NCI-H2227 (cell line): ENCODE results near the gene KATNIP.

Source experiments
- DNase-seq: peaks from one replicate; lab custom pipeline; 2025; ENCODE audit not compliant: unreplicated experiment; lab: John Stamatoyannopoulos, UW

The KATNIP gene

DNA sequence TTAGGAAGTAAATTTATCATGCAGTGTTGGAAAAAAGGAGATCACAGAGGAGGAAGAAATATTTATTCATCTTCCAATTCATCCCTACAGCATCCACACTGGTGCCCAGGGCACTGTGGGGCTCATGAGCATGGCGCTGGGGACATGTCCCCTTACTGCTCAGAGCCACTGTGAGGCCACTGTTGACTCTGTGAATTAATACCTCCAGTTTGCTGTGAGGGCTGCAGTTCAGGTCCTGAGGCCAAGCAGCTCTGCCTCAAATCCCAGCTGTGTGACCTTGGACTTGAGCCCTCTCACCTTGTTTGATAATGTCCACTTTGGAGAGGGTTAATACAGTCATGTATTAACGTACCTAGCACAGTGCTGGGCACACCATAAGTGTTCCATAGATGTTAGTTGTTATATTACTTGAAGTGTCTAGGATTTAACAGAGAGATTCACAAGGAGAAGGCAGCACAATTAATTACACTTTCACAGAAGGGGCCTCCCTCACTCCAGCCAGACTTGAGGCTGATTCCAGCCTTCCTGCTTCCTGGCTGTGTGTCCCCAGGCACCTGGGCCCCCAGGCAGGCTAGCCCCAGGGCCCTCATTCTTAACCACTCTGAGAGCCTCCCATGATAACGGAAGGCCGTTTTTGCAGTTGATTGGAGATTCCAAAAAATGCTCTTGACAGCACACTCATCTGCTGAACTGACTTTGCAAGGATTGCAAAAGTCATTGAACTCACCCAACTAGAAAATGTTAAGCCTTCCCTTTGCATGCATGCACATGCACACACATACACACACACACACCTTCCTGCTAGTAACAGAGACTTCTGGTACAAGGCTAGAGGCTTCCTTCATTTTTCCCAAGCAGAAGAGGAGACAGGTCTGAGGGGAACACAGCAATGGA, 29.4 kb downstream of the KATNIP start:
- DNase-seq = no peak

GRCh38 chr16:27582883-27583282, 32.9 kb downstream of the KATNIP start:
- DNase-seq = no peak

- DNase-seq = no peak
These were observed 33.7 kb downstream of the KATNIP start for GRCh38 chr16:27583634-27584033.

DNA sequence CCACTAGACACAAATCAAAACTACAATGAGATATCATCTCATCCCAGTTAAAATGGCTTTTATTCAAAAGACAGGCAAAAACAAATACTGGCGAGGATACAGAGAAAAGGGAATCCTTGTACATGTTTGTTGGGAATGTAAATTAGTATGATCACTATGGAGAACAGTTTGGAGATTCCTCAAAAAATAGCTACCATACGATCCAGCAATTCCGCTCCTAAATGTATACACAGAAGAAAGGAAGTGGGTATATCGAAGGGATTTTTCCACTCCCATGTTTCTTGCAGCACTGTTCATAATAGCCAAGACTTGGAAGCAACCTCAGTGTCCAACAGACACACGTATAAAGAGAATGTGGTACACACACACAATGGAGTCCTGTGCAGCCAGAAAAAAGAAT, 35.3 kb downstream of the KATNIP start:
- no peak for DNase-seq

- DNase-seq = no peak
These were observed 36.8 kb downstream of the KATNIP start for GRCh38 chr16:27586711-27587110.

DNA sequence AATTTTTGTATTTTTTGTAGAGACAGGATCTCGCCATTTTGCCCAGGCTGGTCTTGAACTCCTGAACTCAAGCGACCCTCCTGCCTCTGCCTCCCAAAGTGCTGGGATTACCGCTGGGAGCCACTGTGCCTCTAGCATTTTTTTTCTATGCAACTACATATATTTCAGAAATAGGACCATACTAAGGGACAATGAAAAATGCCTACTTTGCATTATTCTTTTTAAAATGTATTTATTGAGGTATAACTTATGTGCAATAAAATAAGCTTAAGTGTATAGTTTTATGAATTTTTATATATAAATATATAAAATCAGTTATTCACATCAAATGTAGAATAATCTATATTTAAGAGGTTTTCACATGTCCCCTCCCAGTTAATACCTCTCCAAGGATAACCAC, 38.1 kb downstream of the KATNIP start:
- DNase-seq = no peak

GRCh38 chr16:27591837-27592236, 41.9 kb downstream of the KATNIP start:
- DNase-seq = no peak

DNA sequence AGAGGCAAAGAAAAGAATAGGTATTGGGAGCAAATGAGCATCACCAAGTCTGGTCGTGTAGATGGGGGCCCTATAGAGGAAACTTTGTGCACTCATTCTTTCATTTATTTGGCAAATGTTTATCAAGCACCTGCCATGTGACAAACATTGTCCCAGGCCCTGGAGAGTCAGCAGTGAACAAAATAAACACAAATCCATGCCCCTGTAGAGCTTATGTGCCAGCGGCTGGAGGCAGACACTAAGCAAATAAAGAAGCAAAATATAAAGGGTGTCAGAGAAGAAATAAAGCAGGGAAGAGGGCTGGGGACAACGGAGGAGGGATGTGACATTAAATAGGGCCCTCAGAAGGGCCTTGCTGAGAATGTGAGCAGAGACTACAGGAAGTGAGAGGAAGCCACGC, 45.5 kb downstream of the KATNIP start:
- DNase-seq = no peak

GRCh38 chr16:27595993-27596392, 46.0 kb downstream of the KATNIP start:
- no peak for DNase-seq

GRCh38 chr16:27596411-27596810, 46.5 kb downstream of the KATNIP start:
- DNase-seq = no peak

DNA sequence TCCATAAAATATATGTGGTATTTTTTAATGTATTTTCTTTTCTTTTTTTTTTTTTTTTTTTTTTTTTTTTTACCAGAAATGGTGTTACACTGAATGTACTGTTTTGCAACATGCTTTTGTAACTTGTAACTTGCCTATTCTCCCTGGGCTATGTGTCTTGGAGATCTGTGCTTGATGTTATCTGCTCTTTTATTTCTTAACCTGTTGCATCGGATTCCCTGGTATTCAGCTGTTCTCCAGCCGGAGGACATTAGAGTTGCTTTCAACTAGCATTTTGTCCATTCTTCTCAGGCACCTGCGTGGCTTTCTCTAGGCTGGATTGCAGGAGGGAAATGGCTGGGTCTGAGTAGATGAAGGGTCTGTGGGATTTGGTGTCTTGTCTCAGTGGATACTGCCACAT, 47.4 kb downstream of the KATNIP start:
- DNase-seq = no peak

- no peak for DNase-seq
These were observed 48.3 kb downstream of the KATNIP start for GRCh38 chr16:27598220-27598619.

DNA sequence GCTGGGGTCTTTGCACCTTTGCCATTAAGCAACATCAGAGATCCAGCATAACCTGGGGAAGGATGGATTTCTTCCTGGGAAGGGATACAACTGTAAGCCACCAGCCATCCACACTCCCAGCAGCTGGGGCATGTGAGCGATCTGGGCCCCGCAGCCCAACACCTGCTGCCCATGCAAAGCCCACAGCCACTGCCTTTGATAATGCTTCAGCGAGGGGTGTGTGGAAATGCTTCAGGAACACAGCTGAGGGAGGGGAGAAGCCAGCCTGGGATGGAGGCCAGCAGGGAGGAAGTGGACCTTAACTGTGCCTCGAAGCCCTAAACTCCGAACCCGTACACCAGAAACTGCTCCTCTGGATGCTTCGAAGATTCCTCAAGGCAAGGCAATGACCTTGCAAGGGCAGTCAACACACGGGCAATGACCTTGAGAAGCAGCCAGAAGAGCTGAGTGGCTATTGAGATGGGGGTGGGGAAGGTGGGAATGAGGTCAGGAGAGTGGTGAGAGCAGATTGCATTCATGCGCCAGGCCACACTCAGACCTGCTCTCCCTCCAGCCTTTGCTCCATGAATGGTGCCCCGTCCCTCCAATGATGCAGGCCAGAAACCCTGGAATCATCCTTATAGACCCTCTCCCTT, 49.1 kb downstream of the KATNIP start:
- no peak for DNase-seq

- DNase-seq = no peak
These were observed 49.7 kb downstream of the KATNIP start for GRCh38 chr16:27599606-27600005.
